Epithelial cell of esophagus (primary cell): ENCODE data around the gene RUFY1.
"Not testable (repeated sequence)": the region's sequence is repeated elsewhere in the genome, so short reads cannot be mapped to it uniquely, and the experiment has no call there.

Source experiments
- DNase-seq: peaks from one replicate; pipeline ENCODE4 v3.0.0; 2010; ENCODE audit warnings: low read depth
- H3K4me3 ChIP-seq: 2 replicates; pipeline ENCODE4 v1.5.1; 2011; ENCODE audit warnings: mild to moderate bottlenecking, low read length, control low read depth
- CTCF ChIP-seq: IDR thresholded peaks from 2 replicates; pipeline ENCODE4 v1.5.1; 2011; ENCODE audit warnings: low read depth, mild to moderate bottlenecking, low read length, control low read depth, inconsistent platforms; ENCODE audit not compliant: insufficient read depth; ENCODE audit errors: missing control alignments

Gene RUFY1

GRCh38 chr5:179623003-179623905, 72.9 kb downstream of the RUFY1 start, which contains the start of gene HNRNPH1:
TSS of gene HNRNPH1 (minus strand) at chr5:179623671. CDS start at chr5:179623133, 538 bp downstream.
- H3K4me3 ChIP-seq: peak within 1 kb of the TSS; percentile 94
- TF ChIP-seq CTCF: no peak
- DNase-seq: peak; percentile 98

GRCh38 chr5:179623906-179624741, 73.8 kb downstream of the RUFY1 start:
- peak overlapping the region; percentile 56 for H3K4me3 ChIP-seq
- peak; percentile 57 for DNase-seq
- TF ChIP-seq CTCF: no peak

GRCh38 chr5:179624841-179625271, 74.5 kb downstream of the RUFY1 start:
- no peak for TF ChIP-seq CTCF
- no peak for DNase-seq
- H3K4me3 ChIP-seq: no peak overlapping the region

GRCh38 chr5:179633501-179634369, 83.4 kb downstream of the RUFY1 start:
- peak overlapping the region; percentile 51 for H3K4me3 ChIP-seq
- not testable (repeated sequence) for DNase-seq

- not testable (repeated sequence) for DNase-seq, H3K4me3 ChIP-seq
Measured at GRCh38 chr5:179634370-179635172, 84.2 kb downstream of the RUFY1 start.

GRCh38 chr5:179639296-179639695, 88.9 kb downstream of the RUFY1 start:
- not testable (repeated sequence) for DNase-seq, H3K4me3 ChIP-seq

GRCh38 chr5:179641745-179642144, 91.4 kb downstream of the RUFY1 start:
- DNase-seq, H3K4me3 ChIP-seq: not testable (repeated sequence)

- not testable (repeated sequence) for H3K4me3 ChIP-seq, DNase-seq
Measured at GRCh38 chr5:179642626-179643025, 92.3 kb downstream of the RUFY1 start.

- not testable (repeated sequence) for H3K4me3 ChIP-seq, DNase-seq
Measured at GRCh38 chr5:179643141-179643920, 93.0 kb downstream of the RUFY1 start.

GRCh38 chr5:179644766-179645165, 94.4 kb downstream of the RUFY1 start:
- H3K4me3 ChIP-seq, DNase-seq: not testable (repeated sequence)
